Thoracic aorta (tissue), 2 donors: ENCODE data around the gene MYOM3. TPM values are rescaled to one million over a fixed set of nuclear protein-coding genes. Genes with fewer than 3 reads are reported as not detected.

Experiments
- ATAC-seq: fragments of 150-250 bp; one replicate; pipeline ENCODE4 v1.8.0; 2017; ENCODE audit warnings: low read depth; ENCODE audit not compliant: insufficient number of reproducible peaks, low FRiP score
- DNase-seq: peaks from one replicate; pipeline ENCODE4 v3.0.0-alpha.2; 2020; ENCODE audit warnings: low spot score
- H3K27ac ChIP-seq, 2 donors: fragments of 200-600 bp; sonication (generic); 1 replicate in 1 of 2; 2 replicates in 1 of 2; pipeline ENCODE4 v1.5.1; 2016; ENCODE audit warnings: mild to moderate bottlenecking in 2 of 2, moderate library complexity in 2 of 2
- H3K27me3 ChIP-seq: fragments of 200-600 bp; sonication (generic); replicated peaks from 2 replicates; pipeline ENCODE4 v1.6.0; 2016; ENCODE audit warnings: mild to moderate bottlenecking; ENCODE audit not compliant: insufficient read depth
- H3K36me3 ChIP-seq: fragments of 200-600 bp; sonication (generic); one replicate; pipeline ENCODE4 v1.5.1; 2016
- H3K4me1 ChIP-seq, 2 donors: fragments of 200-600 bp; sonication (generic); 1 replicate in 1 of 2; 2 replicates in 1 of 2; pipeline versions ENCODE4 v1.5.1 to v1.6.0; 2016; ENCODE audit warnings: low read depth in 2 of 2, mild to moderate bottlenecking in 1 of 2; ENCODE audit not compliant: control insufficient read depth in 1 of 2
- H3K4me3 ChIP-seq: fragments of 200-600 bp; sonication (generic); 2 replicates; pipeline ENCODE4 v1.5.1; 2016; ENCODE audit warnings: mild to moderate bottlenecking
- H3K9me3 ChIP-seq: fragments of 200-600 bp; sonication (generic); 2 replicates; pipeline ENCODE4 v1.5.1; 2016
- CTCF ChIP-seq: fragments of 200-600 bp; sonication (generic); IDR thresholded peaks from one replicate; pipeline ENCODE4 v1.5.1; 2019; ENCODE audit warnings: antibody characterized with exemption
- total RNA-seq, 2 donors: library from RNA; depleted of rRNA; stranded (reverse); fragments of >200 nt; gene quantifications; one replicate each; pipeline versions ENCODE4 v1.1.0 to v1.2.3, GENCODE V29; 2016

MYOM3 gene
- total RNA-seq, 2 donors from 2014 or later: 1.5 to 1.6 TPM

GRCh38 chr1:24113641-24114033, 1.7 kb upstream of the MYOM3 start:
- DNase-seq: no peak

GRCh38 chr1:24111262-24111995, 506 bp downstream of the MYOM3 start:
- H3K36me3 ChIP-seq: no peaks in the 10 kb centered on the region
- TF ChIP-seq CTCF: no peak
- peaks cover 13 to 23% of the 10 kb centered on the region in 2 donors for H3K4me1 ChIP-seq
- peak; percentile 73 for ATAC-seq
- H3K27ac ChIP-seq: peak overlapping the region; percentile 85 to 88
- H3K9me3 ChIP-seq: no peaks in the 10 kb centered on the region
- peak; percentile 40 for DNase-seq
- peak overlapping the region; percentile 70 for H3K4me3 ChIP-seq
- H3K27me3 ChIP-seq: no peaks in the 10 kb centered on the region

More at GRCh38 chr1:24113641-24114033, 1.7 kb upstream of the MYOM3 start:
- peaks cover 13 to 23% of the 10 kb centered on the region in 2 donors for H3K4me1 ChIP-seq
- no peaks in the 10 kb centered on the region for H3K9me3 ChIP-seq
- H3K4me3 ChIP-seq: no peak overlapping the region
- no peak for TF ChIP-seq CTCF
- no peak overlapping the region for H3K27ac ChIP-seq
- H3K36me3 ChIP-seq: no peaks in the 10 kb centered on the region
- no peaks in the 10 kb centered on the region for H3K27me3 ChIP-seq
- ATAC-seq: no peak

GRCh38 chr1:24110642-24111261, 1.2 kb downstream of the MYOM3 start:
- Histone ChIP-seq H3K27ac (peak overlapping the region; percentile 85 to 88), H3K27me3 (no peaks in the 10 kb centered on the region), H3K9me3 (no peaks in the 10 kb centered on the region), H3K4me1 (peaks cover 13 to 23% of the 10 kb centered on the region in 2 donors), H3K4me3 (peak overlapping the region; percentile 70), H3K36me3 (no peaks in the 10 kb centered on the region)
- DNase-seq (no peak), ATAC-seq (no peak)
- no peak for TF ChIP-seq CTCF

GRCh38 chr1:24109686-24110475, 2.1 kb downstream of the MYOM3 start:
- Histone ChIP-seq H3K27ac (peak overlapping the region; percentile 85 to 88), H3K4me3 (no peak overlapping the region), H3K27me3 (no peaks in the 10 kb centered on the region), H3K9me3 (no peaks in the 10 kb centered on the region), H3K4me1 (peaks cover 13 to 23% of the 10 kb centered on the region in 2 donors), H3K36me3 (no peaks in the 10 kb centered on the region)
- DNase-seq (no peak), ATAC-seq (no peak)
- no peak for TF ChIP-seq CTCF

- H3K36me3 ChIP-seq: no peaks in the 10 kb centered on the region
- ATAC-seq: no peak
- TF ChIP-seq CTCF: no peak
- H3K27ac ChIP-seq: peak overlapping the region in 1 of 2 donors; percentile 19
- H3K27me3 ChIP-seq: no peaks in the 10 kb centered on the region
- no peak overlapping the region for H3K4me3 ChIP-seq
- no peaks in the 10 kb centered on the region for H3K9me3 ChIP-seq
- peaks cover 13 to 23% of the 10 kb centered on the region in 2 donors for H3K4me1 ChIP-seq
- no peak for DNase-seq
Measured at GRCh38 chr1:24109166-24109483, 2.8 kb downstream of the MYOM3 start.
